Naive thymus-derived CD8-positive, alpha-beta T cell (primary cell): ENCODE results near the gene MAEL. TPM values are rescaled to one million over a fixed set of nuclear protein-coding genes. Genes with fewer than 3 reads are reported as not detected.

ENCODE experiments used
- ATAC-seq, 2 donors: fragments of 150-1000 bp; cut with Tn5 transposase in 1 of 2; sonication (Bioruptor Pico), chemical (Tn5 transposase) in 1 of 2; 1 replicate in 1 of 2; 2 replicates in 1 of 2; pipeline ENCODE4 v1.10.0; 2021; ENCODE audit warnings: mild to moderate bottlenecking in 2 of 2, moderate library complexity in 2 of 2
- POLR2A ChIA-PET: fragments of 350-600 bp; sonication (Branson Sonifier 250); formaldehyde crosslinking; loops from one replicate; lab custom pipeline; 2021; ENCODE audit warnings: antibody characterized with exemption; lab: Charles Lee
- DNase-seq, 10 donors: peaks; one replicate each; pipeline versions ENCODE4 v3.0.0 to v3.0.0-alpha.2; 2020 to 2022
- H3K27ac Mint-ChIP-seq, 10 donors: one replicate each; pipeline ENCODE4 v1.8.0; 2020 to 2022; ENCODE audit warnings: mild to moderate bottlenecking in 10 of 10, mixed read lengths in 10 of 10, moderate library complexity in 4 of 10, inconsistent platforms in 1 of 10
- H3K27me3 Mint-ChIP-seq, 5 donors: one replicate each; pipeline ENCODE4 v1.8.0; 2021 to 2022; ENCODE audit warnings: mixed read lengths in 5 of 5
- H3K36me3 Mint-ChIP-seq, 3 donors: one replicate each; pipeline ENCODE4 v1.8.0; 2020 to 2022; ENCODE audit warnings: mixed read lengths in 3 of 3, mild to moderate bottlenecking in 2 of 3, inconsistent platforms in 1 of 3
- H3K4me1 Mint-ChIP-seq, 4 donors: one replicate each; pipeline ENCODE4 v1.8.0; 2021 to 2022; ENCODE audit warnings: mixed read lengths in 4 of 4
- H3K4me3 Mint-ChIP-seq, 10 donors: one replicate each; pipeline ENCODE4 v1.8.0; 2020 to 2022; ENCODE audit warnings: mild to moderate bottlenecking in 10 of 10, mixed read lengths in 10 of 10, moderate library complexity in 6 of 10, inconsistent platforms in 1 of 10
- H3K9me3 Mint-ChIP-seq, 9 donors: one replicate each; pipeline ENCODE4 v1.8.0; 2020 to 2022; ENCODE audit warnings: mixed read lengths in 9 of 9, mild to moderate bottlenecking in 3 of 9, inconsistent platforms in 1 of 9, moderate library complexity in 1 of 9
- polyA plus RNA-seq, 3 donors: library from polyadenylated mRNA; unstranded; fragments of 300-500 nt; fragmentation: Illumina TruSeq; gene quantifications; one replicate each; pipeline ENCODE4 v1.2.3, GENCODE V29; 2021
- total RNA-seq, 8 experiments: library from RNA in 2 of 8; stranded (reverse) in 2 of 8; gene quantifications; one replicate each; pipeline ENCODE4 v1.2.3 and lab custom pipeline; 2021 to 2026

MAEL gene
- total and polyA plus RNA-seq, 5 experiments from 2014 or later: not detected

DNA sequence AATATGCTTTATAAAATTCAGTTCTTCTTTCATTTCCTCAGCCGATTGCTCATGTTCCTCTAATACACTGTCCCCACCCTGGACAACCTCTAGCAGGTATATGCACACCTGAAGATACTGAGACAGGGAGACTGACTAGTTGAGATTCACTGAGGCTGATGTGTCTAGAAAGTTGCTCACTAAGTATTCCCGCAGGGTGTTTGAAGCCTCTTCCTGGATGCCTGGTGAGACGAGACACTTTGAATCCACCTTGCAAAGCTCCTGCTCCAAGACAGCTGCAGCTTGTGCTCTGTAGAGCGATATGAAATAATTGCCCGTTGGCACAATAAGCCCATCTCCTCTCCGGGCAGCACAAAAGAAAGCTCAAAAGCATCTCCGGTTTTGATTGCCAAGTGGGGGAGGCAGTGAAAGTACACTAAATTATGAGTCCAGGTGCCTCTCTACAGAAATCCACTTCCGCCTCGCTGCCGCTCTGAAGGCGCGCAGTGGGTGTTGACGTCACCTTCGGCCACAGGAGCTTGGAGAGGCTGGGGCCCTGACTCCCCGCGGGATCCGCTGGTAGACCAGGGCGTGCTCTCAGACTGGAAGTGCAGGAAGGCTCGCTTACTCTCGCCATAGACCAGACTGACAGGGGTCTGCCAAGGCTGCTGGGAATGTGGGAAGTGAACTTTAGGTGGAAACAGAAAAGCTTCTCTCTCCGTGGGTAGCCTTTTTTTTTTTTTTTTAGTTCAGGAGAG is 54.8 kb downstream of the MAEL start:
- peaks cover 0 to 8% (median 7%) of the 10 kb centered on the region in 5 donors for H3K27me3 Mint-ChIP-seq
- ATAC-seq (peak; percentile 97 to 99), DNase-seq (peak; percentile 38 to 81 (median 64))
- H3K9me3 Mint-ChIP-seq: no peaks in the 10 kb centered on the region
- POLR2A ChIA-PET: interaction anchor here (0.6 to 0.7 kb wide), 4 partner anchors 15 to 437 kb away, joined by 3 to 5 read pairs (median 4); no protein-coding TSS in a partner anchor
- H3K4me3 Mint-ChIP-seq: peak overlapping the region; percentile 88 to 95 (median 91)
- H3K4me1 Mint-ChIP-seq: peaks cover 11 to 20% (median 14%) of the 10 kb centered on the region in 4 donors
- no peaks in the 10 kb centered on the region for H3K36me3 Mint-ChIP-seq
- H3K27ac Mint-ChIP-seq: peak overlapping the region; percentile 53 to 90 (median 86)

DNA sequence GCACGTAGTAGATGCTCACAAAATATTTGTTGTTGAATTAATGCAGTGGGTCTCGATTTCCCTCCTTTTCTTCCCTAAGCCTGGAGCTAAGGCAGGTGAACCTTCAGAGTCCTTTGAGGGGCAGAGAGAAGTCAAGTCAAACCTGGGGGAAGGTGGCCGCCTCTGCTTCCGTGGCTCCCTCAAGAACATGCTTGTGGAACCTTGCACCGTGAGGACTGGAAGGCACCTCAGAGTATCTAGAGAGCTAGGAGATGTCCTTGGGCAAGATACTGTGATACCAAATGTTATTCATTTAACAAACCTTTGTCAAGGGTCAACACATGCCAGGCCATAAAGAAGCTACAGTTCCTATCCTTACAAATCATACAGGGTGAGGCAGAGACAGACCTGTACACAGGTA is 62.8 kb downstream of the MAEL start:
- peaks cover 0 to 7% (median 2%) of the 10 kb centered on the region in 3 donors for H3K36me3 Mint-ChIP-seq
- no peaks in the 10 kb centered on the region for H3K9me3 Mint-ChIP-seq
- POLR2A ChIA-PET: no interaction called here
- no peaks in the 10 kb centered on the region for H3K27me3 Mint-ChIP-seq
- DNase-seq: no peak
- no peaks in the 10 kb centered on the region for H3K4me1 Mint-ChIP-seq
- no peak for ATAC-seq
- no peak overlapping the region for H3K27ac Mint-ChIP-seq
- no peak overlapping the region for H3K4me3 Mint-ChIP-seq

DNA sequence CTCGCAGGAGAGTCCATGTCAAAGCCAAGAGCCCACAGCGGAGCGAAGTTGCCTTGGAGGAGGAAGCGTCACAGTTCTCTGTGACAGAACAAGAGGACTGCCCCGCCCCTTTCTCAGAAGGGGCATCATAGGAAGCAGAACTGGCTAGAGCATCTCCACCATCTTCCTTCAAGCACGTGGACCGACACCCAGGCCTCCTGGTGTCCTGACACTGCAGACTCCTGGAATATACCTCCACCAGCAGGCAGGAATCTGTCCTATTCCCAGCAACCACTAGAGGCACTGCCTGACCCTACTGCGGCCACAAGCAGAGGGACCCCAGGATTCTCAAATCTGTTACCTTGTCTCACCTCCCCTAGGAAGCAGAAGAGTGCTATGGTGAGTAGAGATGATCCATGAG is 63.3 kb downstream of the MAEL start:
- Mint-ChIP-seq H3K27ac (no peak overlapping the region), H3K27me3 (no peaks in the 10 kb centered on the region), H3K9me3 (no peaks in the 10 kb centered on the region), H3K4me1 (no peaks in the 10 kb centered on the region), H3K36me3 (peaks cover 0 to 7% (median 2%) of the 10 kb centered on the region in 3 donors), H3K4me3 (no peak overlapping the region)
- POLR2A ChIA-PET: no interaction called here
- ATAC-seq: no peak
- no peak for DNase-seq

DNA sequence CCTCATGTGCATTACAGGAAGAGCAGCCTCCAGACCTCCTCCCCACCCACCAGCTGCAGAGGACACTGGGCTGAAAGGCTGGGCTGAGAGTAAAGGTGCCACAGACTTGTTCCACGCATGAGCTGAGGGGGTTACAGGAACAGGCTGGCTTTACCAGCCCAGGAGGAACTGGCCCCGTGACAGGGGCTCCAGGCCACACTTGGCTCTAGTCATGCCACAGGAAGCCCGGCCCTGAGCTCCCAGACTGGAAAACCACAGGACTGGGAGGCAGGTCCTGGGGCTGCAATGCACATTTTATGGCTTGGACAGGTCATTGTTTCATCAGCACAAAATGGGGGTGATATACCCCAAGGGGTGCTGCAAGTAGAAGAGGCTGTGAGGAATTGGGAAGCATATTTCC is 65.5 kb downstream of the MAEL start:
- DNase-seq: no peak
- no peaks in the 10 kb centered on the region for H3K9me3 Mint-ChIP-seq
- peaks cover 0 to 7% (median 2%) of the 10 kb centered on the region in 3 donors for H3K36me3 Mint-ChIP-seq
- no peaks in the 10 kb centered on the region for H3K27me3 Mint-ChIP-seq
- ATAC-seq: no peak
- POLR2A ChIA-PET: no interaction called here
- no peak overlapping the region for H3K4me3 Mint-ChIP-seq
- H3K27ac Mint-ChIP-seq: no peak overlapping the region
- H3K4me1 Mint-ChIP-seq: peaks cover 0 to 9% (median 4%) of the 10 kb centered on the region in 4 donors

DNA sequence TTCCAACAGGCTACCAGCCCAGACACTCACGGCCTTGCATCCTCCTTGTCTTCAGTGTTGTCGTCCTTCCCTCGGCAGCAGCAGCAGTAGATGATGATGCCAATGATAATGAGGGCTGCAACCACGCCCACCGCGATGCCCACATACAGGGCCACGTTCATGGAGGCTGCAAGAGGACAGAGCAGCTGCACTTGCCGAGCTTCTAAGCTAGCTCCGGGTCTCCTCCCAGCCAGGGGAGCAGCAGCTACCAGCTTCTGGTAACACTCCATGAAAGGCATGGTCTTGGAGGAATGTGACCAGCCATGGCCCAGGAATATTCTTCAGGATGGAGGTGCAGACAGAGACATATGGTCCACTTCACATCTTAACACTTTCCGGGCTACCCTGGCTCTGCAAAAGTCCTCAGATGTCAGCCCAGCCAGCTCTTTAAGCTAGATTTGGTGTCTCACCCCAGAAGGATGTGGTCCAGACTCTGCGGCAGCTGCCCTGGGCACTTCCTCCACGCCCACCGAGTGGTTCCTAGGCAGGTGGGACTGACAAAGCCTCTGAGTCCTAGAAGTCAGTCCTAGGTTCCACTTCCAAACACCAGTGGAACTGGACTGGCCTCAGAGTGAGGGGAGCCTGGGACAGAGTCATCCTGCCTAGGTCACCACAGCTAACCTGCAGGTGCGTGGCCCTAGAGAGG is 66.0 kb downstream of the MAEL start:
- ATAC-seq: no peak
- POLR2A ChIA-PET: no interaction called here
- Mint-ChIP-seq H3K9me3 (no peaks in the 10 kb centered on the region), H3K4me3 (no peak overlapping the region), H3K27ac (no peak overlapping the region), H3K4me1 (peaks cover 0 to 11% (median 4%) of the 10 kb centered on the region in 4 donors), H3K27me3 (no peaks in the 10 kb centered on the region), H3K36me3 (peaks cover 0 to 7% (median 2%) of the 10 kb centered on the region in 3 donors)
- no peak for DNase-seq

DNA sequence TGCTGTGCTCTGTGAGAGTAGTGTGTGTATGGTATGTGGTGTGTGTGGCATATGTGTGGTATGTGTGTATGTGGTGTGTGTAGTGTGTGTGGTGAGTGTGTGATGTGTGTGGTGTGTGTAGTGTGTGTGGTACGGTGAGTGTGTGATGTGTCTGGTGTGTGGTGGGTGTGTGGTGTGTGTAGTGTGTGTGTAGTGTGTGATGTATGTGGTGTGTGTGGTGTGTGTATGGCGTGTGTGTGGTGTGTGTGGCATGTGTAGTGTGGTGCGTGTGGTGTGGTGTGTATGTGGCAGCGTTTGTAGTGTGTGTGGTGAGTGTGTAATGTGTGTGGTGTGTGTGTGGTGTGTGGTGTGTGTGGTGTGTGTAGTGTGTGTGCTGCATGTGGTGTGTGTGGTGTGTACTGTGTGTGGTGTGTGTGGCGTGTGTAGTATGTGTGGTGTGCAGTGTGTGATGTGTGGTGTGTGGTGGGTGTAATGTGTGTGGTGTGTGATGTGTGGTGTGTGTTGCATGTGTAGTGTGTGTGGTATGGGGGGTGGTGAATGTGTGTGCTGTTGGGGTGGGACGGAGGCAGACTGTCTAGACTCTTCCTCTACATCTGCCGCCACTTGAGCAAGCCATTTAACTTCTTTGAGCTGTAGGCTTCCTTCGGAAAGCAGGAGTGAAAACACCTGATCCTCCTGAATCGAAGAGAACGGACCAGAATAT is 67.6 kb downstream of the MAEL start:
- POLR2A ChIA-PET: interaction anchor here (1.1 kb wide), 1 partner anchor 146 kb away, joined by 3 read pairs; no protein-coding TSS in a partner anchor
- ATAC-seq (no peak), DNase-seq (no peak)
- Mint-ChIP-seq H3K9me3 (no peaks in the 10 kb centered on the region), H3K27me3 (no peaks in the 10 kb centered on the region), H3K36me3 (peaks cover 0 to 7% (median 2%) of the 10 kb centered on the region in 3 donors), H3K4me1 (peaks cover 0 to 11% (median 4%) of the 10 kb centered on the region in 4 donors), H3K4me3 (no peak overlapping the region), H3K27ac (no peak overlapping the region)

DNA sequence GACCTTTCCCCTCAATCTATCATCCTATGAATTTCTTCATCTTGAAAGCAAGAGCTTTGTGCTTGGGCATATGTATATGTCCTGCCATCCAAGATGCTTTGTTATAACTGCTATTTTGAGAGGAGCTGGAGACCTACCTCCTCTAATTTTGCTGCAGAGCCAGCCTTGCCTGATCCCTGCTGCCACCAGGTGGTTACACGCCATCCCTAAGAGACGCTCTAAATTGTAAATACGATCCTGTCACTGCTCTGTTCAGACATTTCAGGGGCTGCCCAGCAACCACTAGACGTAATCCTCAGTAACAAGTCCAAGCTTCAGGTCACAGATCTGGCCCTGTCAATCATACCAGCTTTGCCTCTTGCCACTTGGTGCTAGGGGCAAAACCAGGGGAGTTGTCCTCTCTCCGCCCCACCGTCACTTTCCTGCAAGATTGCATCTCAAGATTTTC is 68.2 kb downstream of the MAEL start:
- no peak overlapping the region for H3K27ac Mint-ChIP-seq
- ATAC-seq: peak in 1 of 2 donors; percentile 42

DNA sequence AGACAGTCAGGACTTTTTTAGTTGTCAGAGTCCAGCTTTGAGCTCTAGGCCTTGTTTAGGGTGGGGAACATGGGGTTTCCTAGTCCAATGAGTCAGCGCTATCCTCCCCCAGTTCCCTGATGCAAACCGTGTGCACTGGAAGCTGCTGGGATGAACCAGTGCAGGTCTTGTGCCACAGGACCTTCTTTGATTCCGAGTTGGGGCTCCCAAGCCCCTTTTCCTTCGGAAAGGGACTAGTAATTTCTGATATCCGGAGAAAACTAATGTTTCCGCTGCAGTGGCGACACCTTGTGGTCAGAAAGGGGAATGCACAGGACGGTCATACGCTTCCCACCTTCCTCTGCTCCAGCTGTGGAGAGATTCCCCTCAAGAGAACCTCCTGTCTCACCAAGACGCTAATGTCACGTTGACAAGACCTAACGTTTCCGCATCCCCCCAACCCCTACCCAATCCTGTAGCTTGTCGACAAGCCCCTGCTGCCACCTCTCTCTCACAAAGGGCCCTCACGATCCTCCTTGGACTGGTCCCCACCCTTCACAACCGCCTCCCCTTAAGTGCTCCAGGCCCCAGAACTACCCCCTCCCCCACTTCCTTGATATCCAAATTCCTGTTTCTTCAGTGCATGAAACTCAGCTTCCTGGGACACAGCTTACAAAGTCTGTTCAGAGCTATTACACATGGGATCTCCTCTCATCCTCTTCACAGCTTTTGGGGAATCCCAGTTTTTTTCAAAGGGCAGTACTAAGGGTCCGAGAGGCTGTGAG is 70.1 kb downstream of the MAEL start:
- Mint-ChIP-seq H3K4me1 (peaks cover 0 to 11% (median 4%) of the 10 kb centered on the region in 4 donors), H3K36me3 (peaks cover 0 to 2% (median 0%) of the 10 kb centered on the region in 3 donors), H3K9me3 (no peaks in the 10 kb centered on the region), H3K4me3 (peak overlapping the region in 3 of 10 donors; percentile 33 to 60 (median 35)), H3K27ac (peak overlapping the region in 3 of 10 donors; percentile 6 to 55 (median 22)), H3K27me3 (no peaks in the 10 kb centered on the region)
- peak; percentile 53 to 68 for ATAC-seq
- peak; percentile 38 to 84 (median 65) for DNase-seq
- POLR2A ChIA-PET: interaction anchor here (1.0 to 2.6 kb wide), 3 partner anchors 149 to 180 kb away, joined by 3 to 10 read pairs (median 3); no protein-coding TSS in a partner anchor

More for the DNA sequence above, 68.2 kb downstream of the MAEL start:
- Mint-ChIP-seq H3K9me3 (no peaks in the 10 kb centered on the region), H3K36me3 (peaks cover 0 to 7% (median 2%) of the 10 kb centered on the region in 3 donors), H3K4me1 (peaks cover 0 to 11% (median 4%) of the 10 kb centered on the region in 4 donors), H3K4me3 (no peak overlapping the region), H3K27me3 (no peaks in the 10 kb centered on the region)
- DNase-seq: peak in 1 of 10 donors; percentile 10
- POLR2A ChIA-PET: interaction anchor here (1.1 kb wide), 1 partner anchor 147 kb away, joined by 3 read pairs; no protein-coding TSS in a partner anchor

DNA sequence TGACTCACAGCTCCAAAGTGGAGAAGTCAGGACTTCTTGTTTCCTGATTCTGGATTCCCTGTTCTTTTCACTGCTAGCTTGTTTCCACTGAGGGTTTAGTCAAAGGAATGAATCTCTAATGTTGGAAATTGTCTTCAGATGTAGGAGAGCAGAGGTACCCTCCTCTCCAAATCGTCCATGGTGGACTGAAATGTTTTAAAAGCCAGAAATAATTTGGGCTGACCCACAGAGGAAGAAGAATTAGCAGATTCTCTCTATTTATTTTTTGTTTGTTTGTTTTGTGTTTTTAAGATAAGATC is 70.7 kb downstream of the MAEL start:
- ATAC-seq (no peak), DNase-seq (no peak)
- Mint-ChIP-seq H3K27ac (no peak overlapping the region), H3K4me1 (peaks cover 0 to 11% (median 4%) of the 10 kb centered on the region in 4 donors), H3K4me3 (no peak overlapping the region), H3K27me3 (no peaks in the 10 kb centered on the region), H3K36me3 (no peaks in the 10 kb centered on the region), H3K9me3 (no peaks in the 10 kb centered on the region)
- POLR2A ChIA-PET: interaction anchor here (1.0 to 2.6 kb wide), 3 partner anchors 149 to 180 kb away, joined by 3 to 10 read pairs (median 3); no protein-coding TSS in a partner anchor

DNA sequence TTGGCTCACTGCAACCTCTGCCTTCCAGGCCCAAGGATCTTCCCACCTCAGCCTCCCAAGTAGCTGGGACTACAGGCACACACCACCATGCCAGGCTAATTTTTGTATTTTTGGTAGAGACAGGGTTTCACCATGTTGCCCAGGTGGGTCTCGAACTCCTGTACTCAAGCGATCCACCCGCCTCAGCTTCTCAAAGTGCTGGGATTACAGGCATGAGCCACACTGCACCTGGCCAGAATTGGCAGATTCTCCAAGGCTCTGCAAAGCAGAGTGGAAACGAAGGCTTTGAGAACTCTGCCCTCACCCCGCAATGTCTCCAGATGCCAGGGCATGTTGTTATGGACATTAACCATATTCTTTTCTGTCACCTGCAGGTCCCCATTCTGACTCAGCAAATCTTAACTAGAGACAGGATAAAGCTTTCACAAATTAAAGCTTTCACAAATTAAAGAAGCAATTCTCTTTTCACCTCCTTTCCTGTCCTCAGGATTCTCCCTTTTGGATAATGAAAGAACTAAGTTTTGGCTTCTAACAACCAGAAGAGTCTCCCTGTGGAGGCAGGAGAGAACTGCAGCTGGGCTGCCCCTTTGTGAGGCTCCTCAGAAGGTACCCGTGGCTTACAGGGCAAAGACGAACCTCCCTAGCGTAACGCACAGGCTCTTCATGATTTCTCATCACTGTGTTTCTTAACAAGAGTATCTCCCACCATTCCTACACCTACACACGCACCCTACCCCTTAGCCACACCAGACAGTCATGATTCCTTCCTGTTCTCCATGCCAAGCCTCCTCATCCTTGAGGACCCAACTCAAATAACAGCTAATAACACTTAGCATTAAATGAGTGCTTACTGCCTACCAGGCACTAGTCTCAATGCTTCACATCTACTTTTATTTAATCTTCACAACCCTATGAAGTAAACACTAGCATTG is 71.3 kb downstream of the MAEL start:
- ATAC-seq (no peak), DNase-seq (no peak)
- Mint-ChIP-seq H3K9me3 (no peaks in the 10 kb centered on the region), H3K36me3 (no peaks in the 10 kb centered on the region), H3K27me3 (no peaks in the 10 kb centered on the region), H3K4me3 (no peak overlapping the region), H3K4me1 (peaks cover 0 to 11% (median 4%) of the 10 kb centered on the region in 4 donors), H3K27ac (peak overlapping the region in 2 of 10 donors; percentile 48 to 60)
- POLR2A ChIA-PET: interaction anchor here (0.7 to 2.6 kb wide), 3 partner anchors 107 to 181 kb away, joined by 3 to 10 read pairs (median 3); no protein-coding TSS in a partner anchor

DNA sequence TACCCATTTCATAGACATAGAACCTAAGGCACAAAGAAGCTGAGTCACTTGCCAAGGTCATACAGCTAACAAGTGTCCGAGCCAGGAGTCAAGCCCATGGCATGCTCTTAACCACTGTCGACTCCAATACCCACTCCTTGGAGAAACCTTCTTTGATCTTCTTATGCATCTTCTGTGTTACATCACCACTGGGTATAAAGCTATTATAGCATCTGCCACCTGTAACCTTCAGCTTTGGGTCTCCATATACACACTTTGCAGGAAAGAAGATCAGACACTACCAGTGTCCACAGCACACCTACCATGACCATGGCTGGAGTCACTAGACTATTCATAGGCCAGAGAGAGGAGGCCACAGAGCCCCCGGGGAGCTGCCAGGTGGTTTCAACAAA is 72.0 kb downstream of the MAEL start:
- POLR2A ChIA-PET: interaction anchor here (0.7 to 2.6 kb wide), 2 partner anchors 107 to 151 kb away, joined by 3 to 10 read pairs; no protein-coding TSS in a partner anchor
- Mint-ChIP-seq H3K4me1 (peaks cover 0 to 11% (median 4%) of the 10 kb centered on the region in 4 donors), H3K9me3 (no peaks in the 10 kb centered on the region), H3K36me3 (no peaks in the 10 kb centered on the region), H3K4me3 (no peak overlapping the region), H3K27ac (no peak overlapping the region), H3K27me3 (no peaks in the 10 kb centered on the region)
- DNase-seq (no peak), ATAC-seq (no peak)
